ENCODE data around the gene SRBD1.

GRCh38 chr2:45436456-45436855 lies 174.6 kb downstream of the SRBD1 start:
- TF ChIP-seq CTCF (IDR thresholded peaks at IDR 0.05; ENCODE audit: low read depth, low read length): no peak
- TF ChIP-seq EZH2phosphoT487 (IDR thresholded peaks at IDR 0.05; ENCODE audit: low read depth): no peak

Measured in OCI-LY3 (cell line).